Prostate gland (tissue), 2 donors: ENCODE results near the gene RNF126.

Source experiments
- POLR2AphosphoS5 ChIP-seq: sonication (generic); formaldehyde crosslinking; IDR thresholded peaks from one replicate; pipeline ENCODE4 v1.6.1; 2017; ENCODE audit warnings: antibody characterized with exemption
- TF ChIP-seq, protein P1 (sequence below), 4 experiments: fragments of 200-600 bp in 2 of 4; fragments of 450-650 bp in 2 of 4; sonication (generic) in 2 of 4; IDR thresholded peaks; 1 replicate in 3 of 4; 2 replicates in 1 of 4; pipeline ENCODE4 v1.5.1; 2016 to 2019; ENCODE audit warnings: antibody characterized with exemption in 4 of 4, mild to moderate bottlenecking in 2 of 4, moderate library complexity in 2 of 4

DNA sequence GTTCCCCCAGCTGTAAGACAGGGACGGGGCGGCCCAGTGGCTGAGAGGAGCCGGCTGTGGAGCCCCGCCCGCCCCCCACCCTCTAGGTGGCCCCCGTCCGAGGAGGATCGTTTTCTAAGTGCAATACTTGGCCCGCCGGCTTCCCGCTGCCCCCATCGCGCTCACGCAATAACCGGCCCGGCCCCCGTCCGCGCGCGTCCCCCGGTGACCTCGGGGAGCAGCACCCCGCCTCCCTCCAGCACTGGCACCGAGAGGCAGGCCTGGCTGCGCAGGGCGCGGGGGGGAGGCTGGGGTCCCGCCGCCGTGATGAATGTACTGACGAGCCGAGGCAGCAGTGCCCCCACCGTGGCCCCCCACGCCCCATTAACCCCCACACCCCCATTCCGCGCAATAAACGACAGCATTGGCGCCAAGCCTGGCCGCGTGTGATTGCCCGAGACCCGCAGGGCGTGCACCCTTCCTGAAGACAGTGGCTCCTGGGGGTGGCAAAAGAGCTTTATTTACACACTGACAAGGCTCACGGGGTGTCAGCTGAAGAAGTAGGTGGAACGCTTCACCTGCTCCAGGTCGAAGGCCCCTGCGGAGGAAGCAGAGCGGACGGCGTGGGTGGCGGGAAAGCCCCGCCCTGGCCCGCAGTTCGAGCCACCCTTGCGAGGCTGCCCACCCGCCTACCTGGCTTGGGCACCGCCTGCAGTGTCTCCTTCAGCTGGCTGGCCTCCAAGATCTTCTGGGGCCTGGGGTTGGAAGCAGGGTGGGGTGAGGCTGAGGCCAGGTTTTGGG lies 46.1 kb downstream of the RNF126 start:
- no peak for TF ChIP-seq POLR2AphosphoS5
- TF ChIP-seq, protein P1, sequence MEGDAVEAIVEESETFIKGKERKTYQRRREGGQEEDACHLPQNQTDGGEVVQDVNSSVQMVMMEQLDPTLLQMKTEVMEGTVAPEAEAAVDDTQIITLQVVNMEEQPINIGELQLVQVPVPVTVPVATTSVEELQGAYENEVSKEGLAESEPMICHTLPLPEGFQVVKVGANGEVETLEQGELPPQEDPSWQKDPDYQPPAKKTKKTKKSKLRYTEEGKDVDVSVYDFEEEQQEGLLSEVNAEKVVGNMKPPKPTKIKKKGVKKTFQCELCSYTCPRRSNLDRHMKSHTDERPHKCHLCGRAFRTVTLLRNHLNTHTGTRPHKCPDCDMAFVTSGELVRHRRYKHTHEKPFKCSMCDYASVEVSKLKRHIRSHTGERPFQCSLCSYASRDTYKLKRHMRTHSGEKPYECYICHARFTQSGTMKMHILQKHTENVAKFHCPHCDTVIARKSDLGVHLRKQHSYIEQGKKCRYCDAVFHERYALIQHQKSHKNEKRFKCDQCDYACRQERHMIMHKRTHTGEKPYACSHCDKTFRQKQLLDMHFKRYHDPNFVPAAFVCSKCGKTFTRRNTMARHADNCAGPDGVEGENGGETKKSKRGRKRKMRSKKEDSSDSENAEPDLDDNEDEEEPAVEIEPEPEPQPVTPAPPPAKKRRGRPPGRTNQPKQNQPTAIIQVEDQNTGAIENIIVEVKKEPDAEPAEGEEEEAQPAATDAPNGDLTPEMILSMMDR (IDR thresholded peaks at IDR 0.05) = no peak
